SK-N-SH treated with all-trans-retinoic acid at 6 μM for 48 hours (cell line): ENCODE results near the gene MSLN.

Source experiments
- GLIS3 ChIP-seq: fragments of 250-450 bp; sonication (Bioruptor Pico); IDR thresholded peaks from 2 replicates; pipeline ENCODE4 v1.5.0; 2020; ENCODE audit warnings: mild to moderate bottlenecking, moderate library complexity
- OSR1 ChIP-seq: fragments of 250-450 bp; sonication (Bioruptor Pico); IDR thresholded peaks from 2 replicates; pipeline ENCODE4 v1.8.0; 2022; ENCODE audit warnings: moderate library complexity, mild to moderate bottlenecking, inconsistent platforms
- POU6F1 ChIP-seq: fragments of 250-450 bp; sonication (Bioruptor Pico); IDR thresholded peaks from 2 replicates; pipeline ENCODE4 v1.8.0; 2021; ENCODE audit warnings: low read depth, mild to moderate bottlenecking, moderate library complexity, borderline replicate concordance
- PPARA ChIP-seq: fragments of 250-450 bp; sonication (Bioruptor Pico); IDR thresholded peaks from 2 replicates; pipeline ENCODE4 v1.5.0; 2020; ENCODE audit warnings: mild to moderate bottlenecking, borderline replicate concordance
- ZFP3 ChIP-seq: fragments of 250-450 bp; sonication (Bioruptor Pico); IDR thresholded peaks from 2 replicates; pipeline ENCODE4 v1.5.0; 2020; ENCODE audit warnings: mild to moderate bottlenecking, moderate library complexity
- ZFP30 ChIP-seq: fragments of 450-650 bp; formaldehyde crosslinking; IDR thresholded peaks from 2 replicates; pipeline ENCODE4 v1.5.0; 2022; ENCODE audit warnings: mild to moderate bottlenecking, moderate library complexity
- ZNF565 ChIP-seq: fragments of 450-650 bp; formaldehyde crosslinking; conservative IDR thresholded peaks from 2 replicates; pipeline ENCODE4 v1.5.0; 2020; ENCODE audit warnings: low read depth, mild to moderate bottlenecking, moderate library complexity
- ZNF70 ChIP-seq: fragments of 450-650 bp; formaldehyde crosslinking; IDR thresholded peaks from 2 replicates; pipeline ENCODE4 v1.5.0; 2020; ENCODE audit warnings: mild to moderate bottlenecking, moderate library complexity
- TF ChIP-seq, protein P1 (sequence below): fragments of 250-450 bp; sonication (Bioruptor Pico); IDR thresholded peaks from 2 replicates; pipeline ENCODE4 v1.5.0; 2020; ENCODE audit warnings: mild to moderate bottlenecking, moderate library complexity
- TF ChIP-seq, protein P2 (sequence below): fragments of 250-450 bp; sonication (Bioruptor Pico); IDR thresholded peaks from 2 replicates; pipeline ENCODE4 v1.5.1; 2020; ENCODE audit warnings: low read depth, mild to moderate bottlenecking, moderate library complexity

GRCh38 chr16:804193-805048 is 43.9 kb downstream of the MSLN start:
- no peak for TF ChIP-seq ZFP30 (CRISPR knock-in tag)
- no peak for TF ChIP-seq ZNF565 (CRISPR knock-in tag)
- TF ChIP-seq OSR1 (CRISPR knock-in tag) = no peak
- no peak for TF ChIP-seq GLIS3 (CRISPR knock-in tag)
- TF ChIP-seq POU6F1 (CRISPR knock-in tag) = no peak
- TF ChIP-seq, protein P1, sequence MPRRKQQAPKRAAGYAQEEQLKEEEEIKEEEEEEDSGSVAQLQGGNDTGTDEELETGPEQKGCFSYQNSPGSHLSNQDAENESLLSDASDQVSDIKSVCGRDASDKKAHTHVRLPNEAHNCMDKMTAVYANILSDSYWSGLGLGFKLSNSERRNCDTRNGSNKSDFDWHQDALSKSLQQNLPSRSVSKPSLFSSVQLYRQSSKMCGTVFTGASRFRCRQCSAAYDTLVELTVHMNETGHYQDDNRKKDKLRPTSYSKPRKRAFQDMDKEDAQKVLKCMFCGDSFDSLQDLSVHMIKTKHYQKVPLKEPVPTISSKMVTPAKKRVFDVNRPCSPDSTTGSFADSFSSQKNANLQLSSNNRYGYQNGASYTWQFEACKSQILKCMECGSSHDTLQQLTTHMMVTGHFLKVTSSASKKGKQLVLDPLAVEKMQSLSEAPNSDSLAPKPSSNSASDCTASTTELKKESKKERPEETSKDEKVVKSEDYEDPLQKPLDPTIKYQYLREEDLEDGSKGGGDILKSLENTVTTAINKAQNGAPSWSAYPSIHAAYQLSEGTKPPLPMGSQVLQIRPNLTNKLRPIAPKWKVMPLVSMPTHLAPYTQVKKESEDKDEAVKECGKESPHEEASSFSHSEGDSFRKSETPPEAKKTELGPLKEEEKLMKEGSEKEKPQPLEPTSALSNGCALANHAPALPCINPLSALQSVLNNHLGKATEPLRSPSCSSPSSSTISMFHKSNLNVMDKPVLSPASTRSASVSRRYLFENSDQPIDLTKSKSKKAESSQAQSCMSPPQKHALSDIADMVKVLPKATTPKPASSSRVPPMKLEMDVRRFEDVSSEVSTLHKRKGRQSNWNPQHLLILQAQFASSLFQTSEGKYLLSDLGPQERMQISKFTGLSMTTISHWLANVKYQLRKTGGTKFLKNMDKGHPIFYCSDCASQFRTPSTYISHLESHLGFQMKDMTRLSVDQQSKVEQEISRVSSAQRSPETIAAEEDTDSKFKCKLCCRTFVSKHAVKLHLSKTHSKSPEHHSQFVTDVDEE (CRISPR knock-in tag) = no peak
- TF ChIP-seq ZFP3 (CRISPR knock-in tag) = no peak
- TF ChIP-seq, protein P2, sequence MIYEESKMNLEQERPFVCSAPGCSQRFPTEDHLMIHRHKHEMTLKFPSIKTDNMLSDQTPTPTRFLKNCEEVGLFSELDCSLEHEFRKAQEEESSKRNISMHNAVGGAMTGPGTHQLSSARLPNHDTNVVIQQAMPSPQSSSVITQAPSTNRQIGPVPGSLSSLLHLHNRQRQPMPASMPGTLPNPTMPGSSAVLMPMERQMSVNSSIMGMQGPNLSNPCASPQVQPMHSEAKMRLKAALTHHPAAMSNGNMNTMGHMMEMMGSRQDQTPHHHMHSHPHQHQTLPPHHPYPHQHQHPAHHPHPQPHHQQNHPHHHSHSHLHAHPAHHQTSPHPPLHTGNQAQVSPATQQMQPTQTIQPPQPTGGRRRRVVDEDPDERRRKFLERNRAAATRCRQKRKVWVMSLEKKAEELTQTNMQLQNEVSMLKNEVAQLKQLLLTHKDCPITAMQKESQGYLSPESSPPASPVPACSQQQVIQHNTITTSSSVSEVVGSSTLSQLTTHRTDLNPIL (CRISPR knock-in tag) = no peak
- no peak for TF ChIP-seq PPARA (CRISPR knock-in tag)
- TF ChIP-seq ZNF70 (CRISPR knock-in tag) = no peak
